Measurements from ENCODE around the gene BTBD1. TPM values are rescaled to one million over a fixed set of nuclear protein-coding genes. Genes with fewer than 3 reads are reported as not detected.

Gene BTBD1
- total and polyA plus RNA-seq, 7 donors, result 32.1 to 82.4 (median 64.2) TPM

GRCh38 chr15:83100097-83100646, 33.1 kb upstream of the BTBD1 start:
- no peak for TF ChIP-seq POLR2AphosphoS5 (IDR thresholded peaks at IDR 0.05)
- TF ChIP-seq CTCF (IDR thresholded peaks at IDR 0.05), result no peak
- TF ChIP-seq POLR2A (IDR thresholded peaks at IDR 0.05), result no peak
- TF ChIP-seq EP300 (IDR thresholded peaks at IDR 0.05), result no peak
- H3K4me3 ChIP-seq, result no peak overlapping the region
- peaks cover 0 to 6% (median 5%) of the 10 kb centered on the region in 3 donors for H3K27me3 ChIP-seq
- no peak for DNase-seq
- intact Hi-C loops (cut with DNase I), result no loop called here
- H3K9me3 ChIP-seq, result peaks cover 0 to 13% (median 2%) of the 10 kb centered on the region in 4 donors
- WGBS, 2 donors, result 55 to 74% methylated on average over 2 of the region's 2 CpGs
- no peaks in the 10 kb centered on the region for H3K36me3 ChIP-seq
- no peak overlapping the region for H3K27ac ChIP-seq
- H3K4me1 ChIP-seq, result no peaks in the 10 kb centered on the region

- no peak for DNase-seq
- intact Hi-C loops (cut with DNase I), result no loop called here
- Histone ChIP-seq H3K9me3 (peaks cover 0 to 13% (median 2%) of the 10 kb centered on the region in 4 donors), H3K27me3 (peaks cover 0 to 5% (median 3%) of the 10 kb centered on the region in 3 donors), H3K4me1 (no peaks in the 10 kb centered on the region), H3K36me3 (no peaks in the 10 kb centered on the region), H3K27ac (no peak overlapping the region), H3K4me3 (no peak overlapping the region)
- WGBS, 2 donors, result 74 to 81% methylated on average over 2 of the region's 2 CpGs
- TF ChIP-seq CTCF (IDR thresholded peaks at IDR 0.05) (no peak), EP300 (IDR thresholded peaks at IDR 0.05) (no peak), POLR2AphosphoS5 (IDR thresholded peaks at IDR 0.05) (no peak), POLR2A (IDR thresholded peaks at IDR 0.05) (no peak)
These were observed 32.2 kb upstream of the BTBD1 start for GRCh38 chr15:83099290-83099689.

DNA sequence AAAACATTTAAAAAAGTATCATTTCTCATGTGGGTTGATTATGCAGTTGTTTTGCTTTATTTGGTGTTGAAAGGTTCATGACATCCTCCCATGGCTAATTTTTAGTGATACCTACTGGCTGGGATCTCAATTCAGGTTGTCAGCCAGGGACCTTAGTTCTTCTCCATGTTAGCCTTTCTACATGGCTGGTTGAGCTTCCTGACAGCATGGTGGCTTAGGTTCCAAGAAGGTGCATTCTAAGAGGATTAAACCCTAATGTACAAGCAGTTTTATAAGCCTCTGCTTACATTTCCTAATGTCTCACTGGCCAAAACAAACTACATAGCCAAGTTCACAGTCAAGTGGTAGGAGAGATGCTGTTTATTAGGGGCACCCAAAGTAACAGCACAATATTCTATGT, 31.0 kb upstream of the BTBD1 start:
- Histone ChIP-seq H3K36me3 (no peaks in the 10 kb centered on the region), H3K9me3 (peaks cover 0 to 13% (median 2%) of the 10 kb centered on the region in 4 donors), H3K27me3 (no peaks in the 10 kb centered on the region), H3K4me1 (no peaks in the 10 kb centered on the region), H3K4me3 (no peak overlapping the region), H3K27ac (no peak overlapping the region)
- intact Hi-C loops (cut with DNase I), result no loop called here
- no peak for TF ChIP-seq CTCF (IDR thresholded peaks at IDR 0.05)
- no peak for TF ChIP-seq POLR2AphosphoS5 (IDR thresholded peaks at IDR 0.05)
- TF ChIP-seq EP300 (IDR thresholded peaks at IDR 0.05), result no peak
- TF ChIP-seq POLR2A (IDR thresholded peaks at IDR 0.05), result no peak
- no peak for DNase-seq

GRCh38 chr15:83094583-83094982, 27.5 kb upstream of the BTBD1 start:
- Histone ChIP-seq H3K9me3 (peaks cover 0 to 13% (median 2%) of the 10 kb centered on the region in 4 donors), H3K4me1 (no peaks in the 10 kb centered on the region), H3K4me3 (no peak overlapping the region), H3K36me3 (no peaks in the 10 kb centered on the region), H3K27me3 (no peaks in the 10 kb centered on the region), H3K27ac (no peak overlapping the region)
- WGBS, 2 donors, result 85 to 88% methylated on average over 5 of the region's 5 CpGs
- intact Hi-C loops (cut with DNase I), result no loop called here
- no peak for DNase-seq
- TF ChIP-seq EP300 (IDR thresholded peaks at IDR 0.05), result no peak
- no peak for TF ChIP-seq POLR2AphosphoS5 (IDR thresholded peaks at IDR 0.05)
- TF ChIP-seq POLR2A (IDR thresholded peaks at IDR 0.05), result no peak
- no peak for TF ChIP-seq CTCF (IDR thresholded peaks at IDR 0.05)
